Measurements from ENCODE around the gene BMERB1. TPM values are rescaled to one million over a fixed set of nuclear protein-coding genes. Genes with fewer than 3 reads are reported as not detected.
"Not testable (repeated sequence)": the region's sequence is repeated elsewhere in the genome, so short reads cannot be mapped to it uniquely, and the experiment has no call there.

Gene BMERB1
- total RNA-seq, 2 donors from 2014 or later, result 55.0 to 55.3 TPM

DNA sequence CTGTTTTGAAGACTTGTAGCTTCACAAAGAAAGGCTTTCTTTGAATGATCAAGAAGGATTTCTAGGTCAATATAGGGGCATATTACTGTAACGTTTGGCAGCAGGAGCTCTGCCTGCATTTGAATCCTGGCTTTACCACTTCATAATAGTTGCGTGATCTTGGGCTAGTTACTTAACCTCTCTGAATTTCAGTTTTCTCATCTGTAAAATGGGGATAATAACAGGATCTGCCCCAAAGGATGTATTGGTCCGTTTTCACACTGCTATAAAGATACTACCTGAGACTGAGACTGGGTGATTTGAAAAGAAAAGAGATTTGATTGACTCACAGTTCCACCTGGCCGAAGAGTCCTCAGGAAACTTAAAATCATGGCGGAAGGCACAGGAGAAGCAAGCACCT lies 12.5 kb downstream of the BMERB1 start:
- TF ChIP-seq, protein P1, sequence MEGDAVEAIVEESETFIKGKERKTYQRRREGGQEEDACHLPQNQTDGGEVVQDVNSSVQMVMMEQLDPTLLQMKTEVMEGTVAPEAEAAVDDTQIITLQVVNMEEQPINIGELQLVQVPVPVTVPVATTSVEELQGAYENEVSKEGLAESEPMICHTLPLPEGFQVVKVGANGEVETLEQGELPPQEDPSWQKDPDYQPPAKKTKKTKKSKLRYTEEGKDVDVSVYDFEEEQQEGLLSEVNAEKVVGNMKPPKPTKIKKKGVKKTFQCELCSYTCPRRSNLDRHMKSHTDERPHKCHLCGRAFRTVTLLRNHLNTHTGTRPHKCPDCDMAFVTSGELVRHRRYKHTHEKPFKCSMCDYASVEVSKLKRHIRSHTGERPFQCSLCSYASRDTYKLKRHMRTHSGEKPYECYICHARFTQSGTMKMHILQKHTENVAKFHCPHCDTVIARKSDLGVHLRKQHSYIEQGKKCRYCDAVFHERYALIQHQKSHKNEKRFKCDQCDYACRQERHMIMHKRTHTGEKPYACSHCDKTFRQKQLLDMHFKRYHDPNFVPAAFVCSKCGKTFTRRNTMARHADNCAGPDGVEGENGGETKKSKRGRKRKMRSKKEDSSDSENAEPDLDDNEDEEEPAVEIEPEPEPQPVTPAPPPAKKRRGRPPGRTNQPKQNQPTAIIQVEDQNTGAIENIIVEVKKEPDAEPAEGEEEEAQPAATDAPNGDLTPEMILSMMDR (IDR thresholded peaks at IDR 0.05), result no peak

DNA sequence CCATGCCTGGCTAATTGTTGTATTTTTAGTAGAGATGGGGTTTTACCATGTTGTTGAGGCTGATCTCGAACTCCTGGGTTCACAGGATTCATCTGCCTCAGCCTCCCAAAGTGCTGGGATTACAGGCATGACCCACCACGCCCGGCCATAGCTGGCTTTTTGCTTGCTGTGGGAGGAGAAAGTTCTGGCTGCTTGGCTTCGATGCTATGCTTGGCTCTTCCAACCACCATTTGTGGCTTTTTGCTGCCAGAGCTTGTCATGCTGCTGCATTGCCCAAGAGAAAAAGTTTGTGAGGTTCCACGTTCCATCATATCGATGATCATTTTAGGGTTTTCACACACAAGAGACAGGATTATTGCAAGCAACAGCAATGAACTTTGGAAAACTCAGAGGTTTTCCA lies 16.2 kb downstream of the BMERB1 start:
- no peaks in the 10 kb centered on the region for H3K36me3 ChIP-seq
- H3K27me3 ChIP-seq, result no peaks in the 10 kb centered on the region
- DNase-seq (ENCODE audit: low spot score), result no peak
- H3K4me1 ChIP-seq, result no peaks in the 10 kb centered on the region
- TF ChIP-seq, protein P1 (IDR thresholded peaks at IDR 0.05), result no peak
- no peak overlapping the region for H3K27ac ChIP-seq
- no peak overlapping the region for H3K4me3 ChIP-seq
- no peaks in the 10 kb centered on the region for H3K9me3 ChIP-seq

More for the DNA sequence above, 12.5 kb downstream of the BMERB1 start:
- Histone ChIP-seq H3K9me3 (no peaks in the 10 kb centered on the region), H3K27me3 (no peaks in the 10 kb centered on the region), H3K4me1 (no peaks in the 10 kb centered on the region), H3K4me3 (no peak overlapping the region), H3K36me3 (no peaks in the 10 kb centered on the region), H3K27ac (no peak overlapping the region)
- DNase-seq (ENCODE audit: low spot score), result no peak

DNA sequence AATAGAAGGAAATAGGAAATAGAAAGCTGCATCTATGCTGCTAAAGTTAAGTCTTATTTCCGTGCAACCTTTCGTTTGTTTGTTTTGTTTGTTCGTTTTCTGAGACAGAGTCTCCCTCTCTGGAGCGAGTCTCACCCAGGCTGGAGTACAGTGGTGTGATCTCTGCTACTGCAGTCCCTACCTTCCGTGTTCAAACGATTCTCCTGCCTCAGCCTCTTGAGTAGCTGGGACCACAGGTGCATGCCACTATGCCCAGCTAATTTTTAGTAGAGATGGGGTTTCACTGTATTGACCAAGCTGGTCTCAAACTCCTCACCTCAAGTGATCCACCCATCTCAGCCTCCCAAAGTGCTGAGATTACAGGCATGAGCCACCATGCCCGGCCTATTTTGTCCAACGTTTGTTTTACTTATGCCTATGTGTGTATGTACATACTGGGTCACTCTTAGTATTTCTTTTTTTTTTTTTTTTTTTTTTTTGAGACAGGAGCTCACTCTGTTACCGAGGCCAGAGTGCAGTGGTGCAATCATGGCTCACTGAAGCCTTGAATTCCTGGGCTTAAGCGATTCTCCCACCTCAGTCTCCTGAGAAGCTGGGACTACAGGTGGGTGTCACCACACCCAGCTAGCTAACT lies 16.8 kb downstream of the BMERB1 start:
- Histone ChIP-seq H3K27me3 (no peaks in the 10 kb centered on the region), H3K9me3 (no peaks in the 10 kb centered on the region), H3K4me3 (no peak overlapping the region), H3K4me1 (no peaks in the 10 kb centered on the region), H3K36me3 (no peaks in the 10 kb centered on the region), H3K27ac (no peak overlapping the region)
- no peak for DNase-seq (ENCODE audit: low spot score)
- TF ChIP-seq, protein P1 (IDR thresholded peaks at IDR 0.05), result no peak

DNA sequence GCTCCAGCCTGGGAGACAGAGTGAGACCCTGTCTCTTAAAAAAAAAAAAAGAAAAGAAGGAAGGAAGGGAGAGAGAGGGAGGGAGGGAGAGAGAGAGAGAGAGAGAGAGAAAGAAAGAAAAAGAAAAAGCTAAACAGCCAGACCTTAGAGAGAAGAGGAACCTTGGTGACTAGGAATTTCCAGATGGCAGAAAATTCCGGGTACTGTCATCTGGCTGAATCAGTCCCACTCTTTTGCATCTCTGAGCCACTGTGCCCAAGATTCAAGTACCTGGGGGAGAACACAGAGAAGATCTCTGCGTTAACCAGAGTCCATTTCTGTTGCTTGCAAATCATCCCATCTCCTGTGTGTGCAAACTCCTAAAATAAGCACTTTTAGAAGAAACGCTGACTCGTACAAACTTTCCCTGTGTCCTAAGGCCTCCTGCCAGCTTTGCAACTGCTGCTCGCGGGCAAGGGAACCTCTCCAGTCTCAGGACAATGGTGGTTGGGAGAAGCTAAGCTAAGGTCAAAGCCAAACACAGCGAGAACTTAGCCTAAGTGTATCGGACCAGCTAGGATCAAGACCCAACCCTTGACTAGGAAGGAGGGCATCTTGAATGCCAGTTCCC lies 18.0 kb downstream of the BMERB1 start:
- H3K4me3 ChIP-seq, result no peak overlapping the region
- no peaks in the 10 kb centered on the region for H3K4me1 ChIP-seq
- TF ChIP-seq, protein P1 (IDR thresholded peaks at IDR 0.05), result no peak
- H3K27me3 ChIP-seq, result no peaks in the 10 kb centered on the region
- no peak for DNase-seq (ENCODE audit: low spot score)
- H3K27ac ChIP-seq, result no peak overlapping the region
- no peaks in the 10 kb centered on the region for H3K9me3 ChIP-seq
- no peaks in the 10 kb centered on the region for H3K36me3 ChIP-seq

DNA sequence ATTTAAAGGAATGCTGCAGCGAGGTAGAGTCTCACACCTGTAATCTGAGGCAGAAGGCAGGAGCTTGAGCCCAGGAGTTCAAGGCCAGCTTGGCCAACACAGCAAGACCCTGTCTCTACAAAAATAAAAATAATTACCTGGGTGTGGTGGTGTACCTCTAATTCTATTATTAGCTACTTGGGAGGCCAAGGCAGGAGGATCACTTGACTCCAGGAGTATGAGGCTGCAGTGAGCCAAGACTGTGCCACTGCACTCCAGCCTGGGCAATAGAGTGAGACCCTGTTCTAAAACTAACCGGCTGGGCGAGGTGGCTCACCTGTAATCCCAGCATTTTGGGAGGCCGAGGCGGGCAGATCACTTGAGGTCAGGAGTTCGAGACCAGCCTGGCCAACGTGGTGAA lies 18.9 kb downstream of the BMERB1 start:
- H3K27ac ChIP-seq; DNase-seq (ENCODE audit: low spot score); H3K4me1 ChIP-seq; H3K27me3 ChIP-seq; H3K4me3 ChIP-seq; H3K36me3 ChIP-seq; H3K9me3 ChIP-seq: not testable (repeated sequence)

DNA sequence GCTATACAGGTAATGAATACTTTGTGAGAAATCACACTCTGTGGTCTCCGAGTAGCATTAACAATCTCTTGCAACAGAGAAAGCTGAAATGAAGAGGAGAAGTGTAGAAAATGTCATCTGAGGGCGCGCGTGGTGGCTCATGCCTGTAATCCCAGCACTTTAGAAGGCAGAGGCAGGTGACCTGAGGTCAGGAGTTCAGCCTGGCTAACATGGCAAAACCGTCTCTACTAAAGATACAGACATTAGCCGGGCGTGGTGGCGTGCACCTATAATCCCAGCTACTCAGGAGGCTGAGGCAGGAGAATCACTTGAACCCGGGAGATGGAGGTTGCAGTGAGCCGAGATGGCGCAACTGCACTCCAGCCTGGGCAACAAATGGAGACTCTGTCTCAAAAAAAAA lies 20.5 kb downstream of the BMERB1 start:
- not testable (repeated sequence) for H3K4me1 ChIP-seq, H3K27ac ChIP-seq, H3K36me3 ChIP-seq, H3K9me3 ChIP-seq, H3K27me3 ChIP-seq, H3K4me3 ChIP-seq
- DNase-seq (ENCODE audit: low spot score), result peak; percentile 1

DNA sequence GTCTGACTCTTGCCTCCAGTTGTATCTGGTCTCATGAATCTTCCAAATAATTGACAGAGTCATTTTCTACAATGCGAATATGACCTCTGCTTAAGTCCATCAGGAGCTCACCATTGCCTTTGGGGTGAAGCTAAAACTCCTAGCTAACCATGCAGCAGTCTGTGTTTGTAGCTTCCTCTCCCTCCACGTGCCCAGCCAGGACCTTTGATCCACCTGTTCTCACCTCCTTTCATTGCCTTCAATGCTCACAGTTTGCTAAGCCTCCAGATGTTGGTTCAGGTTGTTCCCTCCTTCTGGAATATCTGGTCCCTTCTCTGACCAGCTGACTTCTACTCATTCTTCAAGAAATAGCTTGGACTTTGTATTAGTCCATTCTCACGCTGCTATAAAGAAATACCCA lies 23.0 kb downstream of the BMERB1 start:
- no peaks in the 10 kb centered on the region for H3K4me1 ChIP-seq
- no peaks in the 10 kb centered on the region for H3K27me3 ChIP-seq
- TF ChIP-seq, protein P1 (IDR thresholded peaks at IDR 0.05), result no peak
- no peaks in the 10 kb centered on the region for H3K9me3 ChIP-seq
- H3K4me3 ChIP-seq, result no peak overlapping the region
- no peak overlapping the region for H3K27ac ChIP-seq
- no peak for DNase-seq (ENCODE audit: low spot score)
- no peaks in the 10 kb centered on the region for H3K36me3 ChIP-seq
